Measurements from ENCODE around the gene ANKRD1. TPM values are rescaled to one million over a fixed set of nuclear protein-coding genes. Genes with fewer than 3 reads are reported as not detected.

ANKRD1 gene
- total RNA-seq, 1 experiment from 2014 or later, result not detected

DNA sequence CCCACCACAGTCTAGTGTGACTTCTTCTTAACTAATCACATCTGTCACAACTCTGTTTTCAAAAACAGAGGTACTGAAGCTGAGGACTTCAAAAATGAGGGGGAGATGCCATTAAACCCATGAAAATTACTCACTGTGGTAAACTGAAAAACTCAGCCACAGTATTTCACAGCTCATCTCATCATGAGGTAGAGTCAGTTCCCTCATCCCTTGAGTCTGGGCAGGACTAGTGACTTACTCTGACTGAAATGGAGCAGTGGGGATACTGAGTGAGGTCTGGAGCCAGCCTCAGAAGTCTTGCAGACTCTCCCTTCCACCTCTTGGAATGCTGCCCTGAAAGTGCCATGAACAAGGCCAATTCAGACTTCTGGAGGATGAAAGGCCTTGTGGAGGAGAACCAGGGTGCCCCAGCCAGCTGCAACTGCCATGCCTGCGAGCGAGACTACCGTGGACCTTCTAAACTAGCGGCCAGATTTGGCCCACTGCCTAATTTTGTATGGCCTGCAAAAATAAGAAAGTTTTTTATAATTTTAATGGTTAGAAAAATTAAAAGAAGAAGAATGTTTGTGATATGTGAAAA is 24.7 kb upstream of the ANKRD1 start:
- Histone ChIP-seq H3K36me3 (ENCODE audit: control insufficient read depth in 1 of 2, insufficient read depth in 2 of 2, low read length in 2 of 2) (no peaks in the 10 kb centered on the region), H3K27ac (ENCODE audit: low read depth, low read length) (no peak overlapping the region), H3K4me1 (ENCODE audit: control insufficient read depth in 1 of 2, insufficient read depth in 2 of 2, low read length in 2 of 2) (no peaks in the 10 kb centered on the region), H2AFZ (ENCODE audit: low read depth, low read length, poor library complexity, severe bottlenecking) (no peak overlapping the region), H4K20me1 (ENCODE audit: insufficient read depth) (no peaks in the 10 kb centered on the region), H3K9me3 (ENCODE audit: control insufficient read depth in 1 of 2, insufficient read depth in 1 of 2, low read depth in 1 of 2, low read length in 2 of 2) (no peaks in the 10 kb centered on the region), H3K4me2 (ENCODE audit: low read length) (no peak overlapping the region), H3K27me3 (ENCODE audit: insufficient read depth, low read length) (no peaks in the 10 kb centered on the region), H3K9me2 (ENCODE audit: insufficient read depth) (no peaks in the 10 kb centered on the region), H3K79me2 (ENCODE audit: insufficient read depth, low read length) (no peaks in the 10 kb centered on the region), H3K9ac (ENCODE audit: low read length) (no peak overlapping the region), H3K4me3 (replicated peaks in 1 of 2; ENCODE audit: low read depth in 1 of 2, low read length in 2 of 2) (no peak overlapping the region)
- DNase-seq (ENCODE audit: low read depth, low spot score), result no peak
- no peak for ATAC-seq
- intact Hi-C loops (cut with micrococcal nuclease), result no loop called here
- CTCF ChIA-PET, result no interaction called here
- no TSS peak for BruUV-seq (replicated peaks)
- no peak for TF ChIP-seq FOSL1 (IDR thresholded peaks at IDR 0.05; ENCODE audit: low read depth)
- no peak for TF ChIP-seq ZFX (IDR thresholded peaks at IDR 0.05)
- TF ChIP-seq, protein P1, sequence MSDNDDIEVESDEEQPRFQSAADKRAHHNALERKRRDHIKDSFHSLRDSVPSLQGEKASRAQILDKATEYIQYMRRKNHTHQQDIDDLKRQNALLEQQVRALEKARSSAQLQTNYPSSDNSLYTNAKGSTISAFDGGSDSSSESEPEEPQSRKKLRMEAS (IDR thresholded peaks at IDR 0.05), result no peak
- no peak for TF ChIP-seq ELF1 (IDR thresholded peaks at IDR 0.05; ENCODE audit: borderline replicate concordance, low read depth)
- TF ChIP-seq RAD21 (IDR thresholded peaks at IDR 0.05; ENCODE audit: low read depth), result no peak
- TF ChIP-seq CEBPB (IDR thresholded peaks at IDR 0.05; ENCODE audit: low read depth), result no peak
- no peak for TF ChIP-seq EZH2 (IDR thresholded peaks at IDR 0.05)
- TF ChIP-seq JUND (IDR thresholded peaks at IDR 0.05), result no peak
- no peak for TF ChIP-seq CBX3 (IDR thresholded peaks at IDR 0.05; ENCODE audit: low read depth)
- TF ChIP-seq, protein P2, sequence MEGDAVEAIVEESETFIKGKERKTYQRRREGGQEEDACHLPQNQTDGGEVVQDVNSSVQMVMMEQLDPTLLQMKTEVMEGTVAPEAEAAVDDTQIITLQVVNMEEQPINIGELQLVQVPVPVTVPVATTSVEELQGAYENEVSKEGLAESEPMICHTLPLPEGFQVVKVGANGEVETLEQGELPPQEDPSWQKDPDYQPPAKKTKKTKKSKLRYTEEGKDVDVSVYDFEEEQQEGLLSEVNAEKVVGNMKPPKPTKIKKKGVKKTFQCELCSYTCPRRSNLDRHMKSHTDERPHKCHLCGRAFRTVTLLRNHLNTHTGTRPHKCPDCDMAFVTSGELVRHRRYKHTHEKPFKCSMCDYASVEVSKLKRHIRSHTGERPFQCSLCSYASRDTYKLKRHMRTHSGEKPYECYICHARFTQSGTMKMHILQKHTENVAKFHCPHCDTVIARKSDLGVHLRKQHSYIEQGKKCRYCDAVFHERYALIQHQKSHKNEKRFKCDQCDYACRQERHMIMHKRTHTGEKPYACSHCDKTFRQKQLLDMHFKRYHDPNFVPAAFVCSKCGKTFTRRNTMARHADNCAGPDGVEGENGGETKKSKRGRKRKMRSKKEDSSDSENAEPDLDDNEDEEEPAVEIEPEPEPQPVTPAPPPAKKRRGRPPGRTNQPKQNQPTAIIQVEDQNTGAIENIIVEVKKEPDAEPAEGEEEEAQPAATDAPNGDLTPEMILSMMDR (IDR thresholded peaks at IDR 0.05 in 2 of 3, conservative IDR thresholded peaks at IDR 0.05 in 1 of 3; ENCODE audit: borderline replicate concordance in 1 of 3, insufficient read depth in 1 of 3, low read depth in 2 of 3, low read length in 2 of 3), result no peak
- TF ChIP-seq EGR1 (IDR thresholded peaks at IDR 0.05; ENCODE audit: low read depth), result no peak
- TF ChIP-seq ZNF274 (IDR thresholded peaks at IDR 0.05; ENCODE audit: low read depth, low read length), result no peak
- TF ChIP-seq EZH2phosphoT487 (IDR thresholded peaks at IDR 0.05; ENCODE audit: borderline replicate concordance), result no peak
- TF ChIP-seq, protein P3, sequence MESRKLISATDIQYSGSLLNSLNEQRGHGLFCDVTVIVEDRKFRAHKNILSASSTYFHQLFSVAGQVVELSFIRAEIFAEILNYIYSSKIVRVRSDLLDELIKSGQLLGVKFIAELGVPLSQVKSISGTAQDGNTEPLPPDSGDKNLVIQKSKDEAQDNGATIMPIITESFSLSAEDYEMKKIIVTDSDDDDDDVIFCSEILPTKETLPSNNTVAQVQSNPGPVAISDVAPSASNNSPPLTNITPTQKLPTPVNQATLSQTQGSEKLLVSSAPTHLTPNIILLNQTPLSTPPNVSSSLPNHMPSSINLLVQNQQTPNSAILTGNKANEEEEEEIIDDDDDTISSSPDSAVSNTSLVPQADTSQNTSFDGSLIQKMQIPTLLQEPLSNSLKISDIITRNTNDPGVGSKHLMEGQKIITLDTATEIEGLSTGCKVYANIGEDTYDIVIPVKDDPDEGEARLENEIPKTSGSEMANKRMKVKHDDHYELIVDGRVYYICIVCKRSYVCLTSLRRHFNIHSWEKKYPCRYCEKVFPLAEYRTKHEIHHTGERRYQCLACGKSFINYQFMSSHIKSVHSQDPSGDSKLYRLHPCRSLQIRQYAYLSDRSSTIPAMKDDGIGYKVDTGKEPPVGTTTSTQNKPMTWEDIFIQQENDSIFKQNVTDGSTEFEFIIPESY (IDR thresholded peaks at IDR 0.05; ENCODE audit: extremely low read depth, insufficient replicate concordance, low read length), result no peak
- TF ChIP-seq TCF7L2 (IDR thresholded peaks at IDR 0.05; ENCODE audit: borderline replicate concordance, extremely low read depth, insufficient read depth, insufficient read length), result no peak
- TF ChIP-seq POLR2A (IDR thresholded peaks at IDR 0.05; ENCODE audit: borderline replicate concordance, extremely low read depth, insufficient read depth, insufficient read length), result no peak
- TF ChIP-seq SP1 (IDR thresholded peaks at IDR 0.05; ENCODE audit: low read depth), result no peak
- TF ChIP-seq, protein P4, sequence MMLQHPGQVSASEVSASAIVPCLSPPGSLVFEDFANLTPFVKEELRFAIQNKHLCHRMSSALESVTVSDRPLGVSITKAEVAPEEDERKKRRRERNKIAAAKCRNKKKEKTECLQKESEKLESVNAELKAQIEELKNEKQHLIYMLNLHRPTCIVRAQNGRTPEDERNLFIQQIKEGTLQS (IDR thresholded peaks at IDR 0.05), result no peak
- no peak for TF ChIP-seq POLR2AphosphoS5 (IDR thresholded peaks at IDR 0.05; ENCODE audit: low read depth, low read length)
- POLR2A ChIA-PET, result no interaction called here
- RAD21 ChIA-PET (ENCODE audit: low non-redundant PET in 1 of 2, low total read pairs in 2 of 2, uncharacterized antibody in 2 of 2, unreplicated experiment in 2 of 2), result no interaction called here
